ENCODE data around the gene ACTL7A.
"Not testable (repeated sequence)": the region's sequence is repeated elsewhere in the genome, so short reads cannot be mapped to it uniquely, and the experiment has no call there.

ACTL7A gene

GRCh38 chr9:108877524-108877923 is 15.5 kb downstream of the ACTL7A start:
- no peak for TF ChIP-seq CTCF (IDR thresholded peaks at IDR 0.05; ENCODE audit: low read depth, low read length)
- no peak for DNase-seq (ENCODE audit: extremely low read depth, low read depth)

- no peak for DNase-seq (ENCODE audit: extremely low read depth, low read depth)
- TF ChIP-seq CTCF (IDR thresholded peaks at IDR 0.05; ENCODE audit: low read depth, low read length): no peak
Observed at GRCh38 chr9:108880738-108881316, 18.8 kb downstream of the ACTL7A start.

GRCh38 chr9:108882052-108882888 is 20.2 kb downstream of the ACTL7A start:
- DNase-seq (ENCODE audit: extremely low read depth, low read depth): no peak
- TF ChIP-seq CTCF (IDR thresholded peaks at IDR 0.05; ENCODE audit: low read depth, low read length): no peak

- no peak for TF ChIP-seq CTCF (IDR thresholded peaks at IDR 0.05; ENCODE audit: low read depth, low read length)
- DNase-seq (ENCODE audit: extremely low read depth, low read depth): no peak
Observed at GRCh38 chr9:108883085-108883484, 21.0 kb downstream of the ACTL7A start.

- no peak for DNase-seq (ENCODE audit: extremely low read depth, low read depth)
- no peak for TF ChIP-seq CTCF (IDR thresholded peaks at IDR 0.05; ENCODE audit: low read depth, low read length)
Observed at GRCh38 chr9:108884701-108885100, 22.6 kb downstream of the ACTL7A start.

GRCh38 chr9:108885643-108886348 is 23.7 kb downstream of the ACTL7A start:
- TF ChIP-seq CTCF (IDR thresholded peaks at IDR 0.05; ENCODE audit: low read depth, low read length): no peak
- peak; percentile 24 for DNase-seq (ENCODE audit: extremely low read depth, low read depth)

- not testable (repeated sequence) for DNase-seq (ENCODE audit: extremely low read depth, low read depth)
Observed at GRCh38 chr9:108886594-108887271, 24.7 kb downstream of the ACTL7A start.
